WTC11 (cell line): ENCODE data around the gene AQP10. TPM values are rescaled to one million over a fixed set of nuclear protein-coding genes. Genes with fewer than 3 reads are reported as not detected.
"Not testable (repeated sequence)": the region's sequence is repeated elsewhere in the genome, so short reads cannot be mapped to it uniquely, and the experiment has no call there.

Experiments
- ATAC-seq: fragments of 200-7000 bp; cut with Tn5 transposase; 2 replicates; pipeline ENCODE4 v1.10.0; 2021; ENCODE audit warnings: mild to moderate bottlenecking, moderate library complexity
- CTCF ChIA-PET: fragments of 300-600 bp; sonication (Branson Sonifier 250); formaldehyde crosslinking; loops from one replicate; lab custom pipeline; 2021; ENCODE audit warnings: antibody characterized with exemption; lab: Charles Lee
- POLR2A ChIA-PET: fragments of 350-600 bp; sonication (Branson Sonifier 250); formaldehyde crosslinking; loops from one replicate; lab custom pipeline; 2021; ENCODE audit warnings: antibody characterized with exemption; lab: Charles Lee
- DNase-seq: peaks from one replicate; pipeline ENCODE4 v3.0.0; 2021; ENCODE audit warnings: low spot score
- H3K27ac Mint-ChIP-seq: 2 replicates; pipeline ENCODE4 v1.8.0; 2021; ENCODE audit warnings: mixed read lengths
- H3K27me3 Mint-ChIP-seq: 2 replicates; pipeline ENCODE4 v1.8.0; 2021; ENCODE audit warnings: low read depth, mild to moderate bottlenecking, moderate library complexity, mixed read lengths
- H3K36me3 Mint-ChIP-seq: 2 replicates; pipeline ENCODE4 v1.8.0; 2021; ENCODE audit warnings: mixed read lengths
- H3K4me1 Mint-ChIP-seq: 2 replicates; pipeline ENCODE4 v1.8.0; 2022; ENCODE audit warnings: mixed read lengths
- H3K4me3 Mint-ChIP-seq: 2 replicates; pipeline ENCODE4 v1.8.0; 2021; ENCODE audit warnings: mild to moderate bottlenecking, moderate library complexity, mixed read lengths
- H3K9me3 Mint-ChIP-seq: 2 replicates; pipeline ENCODE4 v1.8.0; 2021; ENCODE audit warnings: mixed read lengths
- AFF4 ChIP-seq: sonication (generic); formaldehyde crosslinking; IDR thresholded peaks from 2 replicates; pipeline ENCODE4 v1.8.1; 2023; ENCODE audit warnings: mild to moderate bottlenecking, missing genetic modification reagents, borderline replicate concordance
- ATF6 ChIP-seq: sonication (generic); formaldehyde crosslinking; IDR thresholded peaks from 2 replicates; pipeline ENCODE4 v1.8.1; 2023; ENCODE audit warnings: mild to moderate bottlenecking, missing genetic modification reagents
- CBFB ChIP-seq: sonication (generic); formaldehyde crosslinking; IDR thresholded peaks from 2 replicates; pipeline ENCODE4 v1.8.1; 2022; ENCODE audit warnings: mild to moderate bottlenecking, low read depth, missing genetic modification reagents
- ERG ChIP-seq: fragments of 250-450 bp; sonication (Bioruptor Pico); IDR thresholded peaks from 2 replicates; pipeline ENCODE4 v1.8.0; 2021; ENCODE audit warnings: mild to moderate bottlenecking
- ETV6 ChIP-seq: sonication (generic); formaldehyde crosslinking; IDR thresholded peaks from 2 replicates; pipeline ENCODE4 v1.8.1; 2022; ENCODE audit warnings: mild to moderate bottlenecking, missing genetic modification reagents
- PREB ChIP-seq: sonication (generic); formaldehyde crosslinking; IDR thresholded peaks from 2 replicates; pipeline ENCODE4 v1.8.1; 2022; ENCODE audit warnings: mild to moderate bottlenecking, missing genetic modification reagents, moderate library complexity, borderline replicate concordance
- PRRX2 ChIP-seq: fragments of 250-450 bp; sonication (Bioruptor Pico); IDR thresholded peaks from 2 replicates; pipeline ENCODE4 v1.8.0; 2021; ENCODE audit warnings: mild to moderate bottlenecking
- SP1 ChIP-seq: sonication (generic); formaldehyde crosslinking; conservative IDR thresholded peaks from 2 replicates; pipeline ENCODE4 v1.8.1; 2022; ENCODE audit warnings: missing genetic modification reagents
- TP53 ChIP-seq: sonication (generic); formaldehyde crosslinking; IDR thresholded peaks from 2 replicates; pipeline ENCODE4 v1.8.1; 2023; ENCODE audit warnings: mild to moderate bottlenecking, missing genetic modification reagents
- total RNA-seq: library from RNA; stranded (reverse); gene quantifications from 3 replicates; pipeline ENCODE4 v1.2.3, GENCODE V29; 2021
- TF ChIP-seq, protein P1 (sequence below): sonication (generic); formaldehyde crosslinking; IDR thresholded peaks from 2 replicates; pipeline ENCODE4 v1.8.1; 2023; ENCODE audit warnings: mild to moderate bottlenecking, moderate library complexity, missing genetic modification reagents
- TF ChIP-seq, protein P2 (sequence below): sonication (generic); formaldehyde crosslinking; IDR thresholded peaks from 2 replicates; pipeline ENCODE4 v1.8.0; 2023; ENCODE audit warnings: mild to moderate bottlenecking, missing genetic modification reagents
- TF ChIP-seq, protein P3 (sequence below): sonication (generic); formaldehyde crosslinking; IDR thresholded peaks from 2 replicates; pipeline ENCODE4 v1.8.1; 2022; ENCODE audit warnings: mild to moderate bottlenecking, moderate library complexity, missing genetic modification reagents
- TF ChIP-seq, protein P4 (sequence below): fragments of 250-450 bp; sonication (Bioruptor Pico); IDR thresholded peaks from 2 replicates; pipeline ENCODE4 v1.9.0; 2021; ENCODE audit warnings: mild to moderate bottlenecking
- TF ChIP-seq, protein P5 (sequence below): sonication (generic); formaldehyde crosslinking; IDR thresholded peaks from 2 replicates; pipeline ENCODE4 v1.8.1; 2023; ENCODE audit warnings: mild to moderate bottlenecking, missing genetic modification reagents, moderate library complexity

Gene AQP10
- total RNA-seq, 1 experiment from 2014 or later = not detected

DNA sequence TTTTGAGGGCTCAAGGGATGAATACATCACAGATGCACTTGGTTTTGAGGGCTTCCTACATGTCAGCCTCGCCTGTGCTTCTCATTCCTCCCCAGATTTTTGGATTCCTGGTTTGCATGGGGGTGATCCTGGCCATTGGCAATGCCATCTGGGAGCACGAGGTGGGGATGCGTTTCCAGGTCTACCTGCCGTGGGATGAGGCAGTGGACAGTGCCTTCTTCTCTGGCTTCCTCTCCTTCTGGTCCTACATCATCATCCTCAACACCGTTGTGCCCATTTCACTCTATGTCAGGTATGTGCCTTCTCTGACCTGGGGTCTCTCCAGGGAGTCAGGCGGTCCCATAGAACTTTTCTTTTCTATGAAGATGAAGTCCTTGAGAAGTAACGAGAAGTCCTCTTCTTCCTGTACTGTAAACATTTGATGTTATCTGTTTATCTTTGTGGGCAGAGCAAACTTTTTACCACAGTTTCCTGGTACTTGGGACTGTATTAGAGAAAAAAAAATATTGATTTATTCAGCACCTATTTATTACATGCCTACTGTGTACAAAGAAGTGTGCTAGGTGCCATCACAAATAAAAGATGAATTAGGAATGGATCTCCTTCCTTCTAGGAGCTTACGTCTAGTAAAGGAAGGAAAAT is 16.5 kb downstream of the AQP10 start (continued):
- TF ChIP-seq PREB (CRISPR knock-in tag) (no peak), SP1 (no peak), ATF6 (no peak), AFF4 (CRISPR knock-in tag) (no peak), ETV6 (CRISPR knock-in tag) (no peak)
- TF ChIP-seq, protein P1, sequence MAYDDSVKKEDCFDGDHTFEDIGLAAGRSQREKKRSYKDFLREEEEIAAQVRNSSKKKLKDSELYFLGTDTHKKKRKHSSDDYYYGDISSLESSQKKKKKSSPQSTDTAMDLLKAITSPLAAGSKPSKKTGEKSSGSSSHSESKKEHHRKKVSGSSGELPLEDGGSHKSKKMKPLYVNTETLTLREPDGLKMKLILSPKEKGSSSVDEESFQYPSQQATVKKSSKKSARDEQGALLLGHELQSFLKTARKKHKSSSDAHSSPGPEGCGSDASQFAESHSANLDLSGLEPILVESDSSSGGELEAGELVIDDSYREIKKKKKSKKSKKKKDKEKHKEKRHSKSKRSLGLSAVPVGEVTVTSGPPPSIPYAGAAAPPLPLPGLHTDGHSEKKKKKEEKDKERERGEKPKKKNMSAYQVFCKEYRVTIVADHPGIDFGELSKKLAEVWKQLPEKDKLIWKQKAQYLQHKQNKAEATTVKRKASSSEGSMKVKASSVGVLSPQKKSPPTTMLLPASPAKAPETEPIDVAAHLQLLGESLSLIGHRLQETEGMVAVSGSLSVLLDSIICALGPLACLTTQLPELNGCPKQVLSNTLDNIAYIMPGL (CRISPR knock-in tag) = no peak
- TF ChIP-seq, protein P2, sequence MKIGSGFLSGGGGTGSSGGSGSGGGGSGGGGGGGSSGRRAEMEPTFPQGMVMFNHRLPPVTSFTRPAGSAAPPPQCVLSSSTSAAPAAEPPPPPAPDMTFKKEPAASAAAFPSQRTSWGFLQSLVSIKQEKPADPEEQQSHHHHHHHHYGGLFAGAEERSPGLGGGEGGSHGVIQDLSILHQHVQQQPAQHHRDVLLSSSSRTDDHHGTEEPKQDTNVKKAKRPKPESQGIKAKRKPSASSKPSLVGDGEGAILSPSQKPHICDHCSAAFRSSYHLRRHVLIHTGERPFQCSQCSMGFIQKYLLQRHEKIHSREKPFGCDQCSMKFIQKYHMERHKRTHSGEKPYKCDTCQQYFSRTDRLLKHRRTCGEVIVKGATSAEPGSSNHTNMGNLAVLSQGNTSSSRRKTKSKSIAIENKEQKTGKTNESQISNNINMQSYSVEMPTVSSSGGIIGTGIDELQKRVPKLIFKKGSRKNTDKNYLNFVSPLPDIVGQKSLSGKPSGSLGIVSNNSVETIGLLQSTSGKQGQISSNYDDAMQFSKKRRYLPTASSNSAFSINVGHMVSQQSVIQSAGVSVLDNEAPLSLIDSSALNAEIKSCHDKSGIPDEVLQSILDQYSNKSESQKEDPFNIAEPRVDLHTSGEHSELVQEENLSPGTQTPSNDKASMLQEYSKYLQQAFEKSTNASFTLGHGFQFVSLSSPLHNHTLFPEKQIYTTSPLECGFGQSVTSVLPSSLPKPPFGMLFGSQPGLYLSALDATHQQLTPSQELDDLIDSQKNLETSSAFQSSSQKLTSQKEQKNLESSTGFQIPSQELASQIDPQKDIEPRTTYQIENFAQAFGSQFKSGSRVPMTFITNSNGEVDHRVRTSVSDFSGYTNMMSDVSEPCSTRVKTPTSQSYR = no peak
- TF ChIP-seq, protein P3, sequence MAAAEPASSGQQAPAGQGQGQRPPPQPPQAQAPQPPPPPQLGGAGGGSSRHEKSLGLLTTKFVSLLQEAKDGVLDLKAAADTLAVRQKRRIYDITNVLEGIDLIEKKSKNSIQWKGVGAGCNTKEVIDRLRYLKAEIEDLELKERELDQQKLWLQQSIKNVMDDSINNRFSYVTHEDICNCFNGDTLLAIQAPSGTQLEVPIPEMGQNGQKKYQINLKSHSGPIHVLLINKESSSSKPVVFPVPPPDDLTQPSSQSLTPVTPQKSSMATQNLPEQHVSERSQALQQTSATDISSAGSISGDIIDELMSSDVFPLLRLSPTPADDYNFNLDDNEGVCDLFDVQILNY (CRISPR knock-in tag) = no peak

DNA sequence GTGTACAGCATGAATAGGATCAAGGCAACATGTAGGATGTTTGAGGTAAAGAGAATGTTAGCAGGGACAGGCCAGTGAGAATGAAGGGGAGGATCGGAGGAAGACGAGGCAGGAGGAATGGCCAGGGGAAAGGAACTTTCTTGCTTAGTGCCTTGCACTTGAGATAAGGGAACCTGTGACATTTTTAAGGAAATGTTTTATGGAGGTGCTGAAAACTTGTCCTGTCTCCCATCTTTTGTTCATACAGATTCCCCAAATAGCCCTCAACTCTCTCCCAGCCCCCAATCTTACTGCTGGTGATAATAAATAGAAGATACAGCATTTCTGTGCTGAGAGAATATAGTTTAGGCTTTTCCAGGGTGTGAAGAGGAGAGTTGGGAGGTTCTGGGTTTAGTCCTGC is 18.0 kb downstream of the AQP10 start:
- Mint-ChIP-seq H3K27ac (no peak overlapping the region), H3K4me3 (no peak overlapping the region), H3K36me3 (peaks cover 68% of the 10 kb centered on the region), H3K4me1 (no peaks in the 10 kb centered on the region), H3K27me3 (no peaks in the 10 kb centered on the region), H3K9me3 (no peaks in the 10 kb centered on the region)
- TF ChIP-seq TP53 (no peak), PRRX2 (CRISPR knock-in tag) (no peak), CBFB (no peak), ERG (no peak)
- TF ChIP-seq, protein P4, sequence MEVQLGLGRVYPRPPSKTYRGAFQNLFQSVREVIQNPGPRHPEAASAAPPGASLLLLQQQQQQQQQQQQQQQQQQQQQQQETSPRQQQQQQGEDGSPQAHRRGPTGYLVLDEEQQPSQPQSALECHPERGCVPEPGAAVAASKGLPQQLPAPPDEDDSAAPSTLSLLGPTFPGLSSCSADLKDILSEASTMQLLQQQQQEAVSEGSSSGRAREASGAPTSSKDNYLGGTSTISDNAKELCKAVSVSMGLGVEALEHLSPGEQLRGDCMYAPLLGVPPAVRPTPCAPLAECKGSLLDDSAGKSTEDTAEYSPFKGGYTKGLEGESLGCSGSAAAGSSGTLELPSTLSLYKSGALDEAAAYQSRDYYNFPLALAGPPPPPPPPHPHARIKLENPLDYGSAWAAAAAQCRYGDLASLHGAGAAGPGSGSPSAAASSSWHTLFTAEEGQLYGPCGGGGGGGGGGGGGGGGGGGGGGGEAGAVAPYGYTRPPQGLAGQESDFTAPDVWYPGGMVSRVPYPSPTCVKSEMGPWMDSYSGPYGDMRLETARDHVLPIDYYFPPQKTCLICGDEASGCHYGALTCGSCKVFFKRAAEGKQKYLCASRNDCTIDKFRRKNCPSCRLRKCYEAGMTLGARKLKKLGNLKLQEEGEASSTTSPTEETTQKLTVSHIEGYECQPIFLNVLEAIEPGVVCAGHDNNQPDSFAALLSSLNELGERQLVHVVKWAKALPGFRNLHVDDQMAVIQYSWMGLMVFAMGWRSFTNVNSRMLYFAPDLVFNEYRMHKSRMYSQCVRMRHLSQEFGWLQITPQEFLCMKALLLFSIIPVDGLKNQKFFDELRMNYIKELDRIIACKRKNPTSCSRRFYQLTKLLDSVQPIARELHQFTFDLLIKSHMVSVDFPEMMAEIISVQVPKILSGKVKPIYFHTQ = no peak
- TF ChIP-seq, protein P5, sequence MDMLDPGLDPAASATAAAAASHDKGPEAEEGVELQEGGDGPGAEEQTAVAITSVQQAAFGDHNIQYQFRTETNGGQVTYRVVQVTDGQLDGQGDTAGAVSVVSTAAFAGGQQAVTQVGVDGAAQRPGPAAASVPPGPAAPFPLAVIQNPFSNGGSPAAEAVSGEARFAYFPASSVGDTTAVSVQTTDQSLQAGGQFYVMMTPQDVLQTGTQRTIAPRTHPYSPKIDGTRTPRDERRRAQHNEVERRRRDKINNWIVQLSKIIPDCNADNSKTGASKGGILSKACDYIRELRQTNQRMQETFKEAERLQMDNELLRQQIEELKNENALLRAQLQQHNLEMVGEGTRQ (CRISPR knock-in tag) = no peak
- ChIA-PET POLR2A (no interaction called here), CTCF (interaction anchor here (1.0 kb wide), 1 partner anchor 10 kb away, joined by 3 read pairs; no protein-coding TSS in a partner anchor)
- ATAC-seq (no peak), DNase-seq (no peak)

DNA sequence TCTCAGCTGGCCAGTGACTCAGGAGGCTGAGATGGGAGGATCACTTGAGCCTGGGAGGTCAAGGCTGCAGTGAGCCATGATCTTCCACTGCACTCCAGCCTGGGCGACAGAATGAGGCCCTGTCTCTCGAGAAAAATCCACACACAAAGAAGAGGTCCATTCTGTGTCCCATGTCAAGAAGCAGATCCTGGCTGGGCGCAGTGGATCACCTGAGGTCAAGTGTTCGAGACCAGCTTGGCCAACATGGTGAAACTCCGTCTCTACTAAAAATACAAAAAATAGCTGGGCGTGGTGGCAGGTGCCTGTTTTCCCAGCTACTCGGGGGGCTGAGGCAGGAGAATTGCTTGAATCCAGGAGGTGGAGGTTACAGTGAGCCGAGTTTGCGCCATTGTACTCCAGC is 20.5 kb downstream of the AQP10 start:
- H3K9me3 Mint-ChIP-seq, POLR2A ChIA-PET, ATAC-seq, H3K27me3 Mint-ChIP-seq, CTCF ChIA-PET, H3K4me1 Mint-ChIP-seq, H3K27ac Mint-ChIP-seq, H3K4me3 Mint-ChIP-seq, DNase-seq: not testable (repeated sequence)
- H3K36me3 Mint-ChIP-seq = peaks cover 70% of the 10 kb centered on the region
